ENCODE data around the gene GGCT.

DNA sequence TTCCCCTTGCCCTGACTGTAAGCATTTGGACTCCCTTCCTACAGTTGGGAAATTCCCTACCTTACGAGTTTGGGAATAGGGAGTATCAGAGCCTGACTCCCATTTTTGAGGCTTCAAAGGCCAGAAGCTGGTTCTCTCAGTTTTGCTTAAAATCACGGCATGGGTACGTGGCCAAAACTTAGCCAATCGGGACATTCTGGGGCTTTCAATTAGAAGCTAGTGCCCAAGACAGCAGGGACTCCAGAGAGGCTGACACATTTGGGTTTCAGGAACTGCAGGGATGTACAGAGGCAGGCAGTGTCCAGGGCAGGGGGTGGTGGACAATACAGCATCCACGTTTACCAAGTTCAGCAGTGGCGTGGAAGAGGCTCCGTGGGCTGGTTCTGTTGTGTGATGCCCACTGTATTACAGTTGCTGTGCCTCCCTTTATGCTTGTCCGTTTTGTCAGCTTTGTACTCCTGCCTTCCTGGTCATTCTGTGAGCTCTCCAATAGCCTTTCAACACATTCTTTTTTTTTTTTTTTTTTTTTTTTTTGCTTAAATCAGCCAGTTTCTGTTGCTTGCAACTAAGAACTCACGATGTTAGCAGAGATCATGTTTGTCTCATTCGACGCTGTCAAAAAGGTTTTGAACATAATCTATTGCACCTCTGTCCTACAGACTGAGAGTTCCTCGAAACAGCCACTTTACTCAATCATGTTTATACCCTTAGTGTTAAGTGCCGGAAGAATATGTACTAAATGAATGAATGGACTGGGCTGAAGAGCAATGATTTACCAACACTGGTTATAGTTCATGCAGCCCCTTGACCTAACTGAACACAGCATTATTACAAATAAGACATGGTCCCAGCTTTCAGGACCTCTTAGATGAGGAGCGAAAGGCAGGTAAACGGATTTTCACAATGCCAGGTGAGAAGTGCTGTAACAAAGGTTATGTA, 1.1 kb downstream of the GGCT start:
- TF ChIP-seq CTCF (IDR thresholded peaks at IDR 0.05; ENCODE audit: insufficient read depth, low read length) (no peak), REST (IDR thresholded peaks at IDR 0.05; ENCODE audit: insufficient replicate concordance, low read depth) (no peak), SPI1 (IDR thresholded peaks at IDR 0.05; ENCODE audit: borderline replicate concordance, low read depth) (no peak), POLR2AphosphoS5 (IDR thresholded peaks at IDR 0.05; ENCODE audit: low read depth) (no peak; the same call in 1 of the 2 replicates)

Data from HL-60 (cell line).